ENCODE data around the gene ATP1A1. TPM values are rescaled to one million over a fixed set of nuclear protein-coding genes. Genes with fewer than 3 reads are reported as not detected.
A peak's percentile ranks its signal among the peaks of the same experiment; 100 is the strongest.

ATP1A1 gene
- total RNA-seq, 1 experiment from 2014 or later, result 116 TPM

- no peak for DNase-seq (ENCODE audit: low read depth)
- in situ Hi-C loops (cut with HindIII; ENCODE audit: low pct_unique_long_range_greater_than_20kb, low sequenced_read_pairs), result no loop called here
Measured at GRCh38 chr1:116338400-116338799, 34.6 kb upstream of the ATP1A1 start.

DNA sequence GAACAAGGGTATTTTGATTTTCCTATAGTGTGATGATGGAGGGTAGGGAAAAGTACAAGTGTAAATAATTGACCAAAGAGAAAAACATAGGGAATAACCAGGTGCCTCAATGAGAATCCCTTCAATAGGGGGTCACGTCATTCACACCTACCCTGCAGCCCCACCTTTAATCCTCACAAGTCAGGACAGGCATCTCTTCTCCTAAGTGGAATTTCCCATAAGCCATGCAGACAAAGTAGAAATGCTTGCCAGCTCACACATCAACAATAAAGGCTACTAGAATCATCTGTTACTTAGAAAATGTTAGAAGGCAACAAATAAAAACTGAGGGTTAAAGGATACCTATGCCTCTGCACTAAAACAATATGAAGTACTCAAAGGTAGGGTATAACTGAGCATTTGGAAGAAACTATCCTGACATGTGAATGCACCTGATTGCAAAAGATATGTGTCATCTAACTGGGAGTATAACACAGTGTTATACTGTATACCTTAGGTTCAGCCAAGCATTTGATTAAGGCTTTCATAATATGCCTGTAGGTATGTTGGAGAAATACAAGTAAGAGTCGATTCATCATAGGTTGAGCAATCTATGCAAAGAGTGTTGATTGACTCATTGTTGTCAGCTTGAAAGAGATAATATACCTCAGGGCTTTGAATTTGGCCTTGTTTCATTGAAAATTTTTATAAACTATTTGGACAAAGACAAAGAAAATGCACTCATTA, 32.4 kb upstream of the ATP1A1 start:
- in situ Hi-C loops (cut with HindIII; ENCODE audit: low pct_unique_long_range_greater_than_20kb, low sequenced_read_pairs), result no loop called here
- DNase-seq (ENCODE audit: low read depth), result peak; percentile 6

GRCh38 chr1:116343019-116343418, 30.0 kb upstream of the ATP1A1 start:
- DNase-seq (ENCODE audit: low read depth), result no peak
- in situ Hi-C loops (cut with HindIII; ENCODE audit: low pct_unique_long_range_greater_than_20kb, low sequenced_read_pairs), result no loop called here

DNA sequence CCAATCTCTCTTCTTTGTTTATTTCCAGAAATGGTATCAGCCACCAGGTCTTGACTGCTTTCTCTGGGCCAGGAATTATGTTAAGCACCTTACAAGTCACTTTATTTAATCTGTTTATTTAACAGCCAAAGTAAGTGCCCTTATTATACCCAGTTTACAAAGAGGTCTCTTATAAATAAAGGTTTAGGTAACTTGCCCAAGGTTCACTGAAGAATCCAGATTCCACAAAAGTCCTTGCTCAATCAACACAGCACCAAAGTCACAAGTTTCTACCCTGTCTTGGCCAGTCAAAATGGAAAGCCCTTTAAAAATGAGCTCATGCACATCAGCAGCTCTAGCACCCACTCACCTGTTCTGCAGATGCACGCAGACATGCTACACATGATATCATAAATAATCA, 28.0 kb upstream of the ATP1A1 start:
- no peak for DNase-seq (ENCODE audit: low read depth)
- in situ Hi-C loops (cut with HindIII; ENCODE audit: low pct_unique_long_range_greater_than_20kb, low sequenced_read_pairs), result no loop called here

DNA sequence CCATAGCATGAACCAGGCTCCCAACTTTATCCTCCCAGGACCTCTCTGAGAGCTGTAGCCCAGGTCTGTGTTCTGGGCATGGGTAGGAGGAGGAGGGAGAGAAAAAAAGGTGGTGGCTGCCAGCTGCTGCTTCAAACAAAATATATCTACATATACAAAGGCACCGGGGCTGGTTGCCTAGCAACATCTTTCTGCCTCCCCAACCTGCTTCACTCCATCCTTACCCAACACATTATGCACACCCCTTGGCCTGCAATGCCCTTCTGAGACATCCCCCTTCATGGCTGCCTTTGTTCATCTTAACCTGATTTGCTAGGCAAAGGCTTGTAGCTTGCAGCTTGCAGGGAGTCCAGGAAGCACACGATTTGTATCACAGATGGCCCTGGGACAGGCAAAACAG, 27.2 kb upstream of the ATP1A1 start:
- DNase-seq (ENCODE audit: low read depth), result no peak
- in situ Hi-C loops (cut with HindIII; ENCODE audit: low pct_unique_long_range_greater_than_20kb, low sequenced_read_pairs), result no loop called here

- DNase-seq (ENCODE audit: low read depth), result no peak
- in situ Hi-C loops (cut with HindIII; ENCODE audit: low pct_unique_long_range_greater_than_20kb, low sequenced_read_pairs), result no loop called here
Measured at GRCh38 chr1:116346943-116347673, 25.9 kb upstream of the ATP1A1 start.

- no peak for DNase-seq (ENCODE audit: low read depth)
- in situ Hi-C loops (cut with HindIII; ENCODE audit: low pct_unique_long_range_greater_than_20kb, low sequenced_read_pairs), result no loop called here
Measured at GRCh38 chr1:116347696-116348095, 25.3 kb upstream of the ATP1A1 start.

DNA sequence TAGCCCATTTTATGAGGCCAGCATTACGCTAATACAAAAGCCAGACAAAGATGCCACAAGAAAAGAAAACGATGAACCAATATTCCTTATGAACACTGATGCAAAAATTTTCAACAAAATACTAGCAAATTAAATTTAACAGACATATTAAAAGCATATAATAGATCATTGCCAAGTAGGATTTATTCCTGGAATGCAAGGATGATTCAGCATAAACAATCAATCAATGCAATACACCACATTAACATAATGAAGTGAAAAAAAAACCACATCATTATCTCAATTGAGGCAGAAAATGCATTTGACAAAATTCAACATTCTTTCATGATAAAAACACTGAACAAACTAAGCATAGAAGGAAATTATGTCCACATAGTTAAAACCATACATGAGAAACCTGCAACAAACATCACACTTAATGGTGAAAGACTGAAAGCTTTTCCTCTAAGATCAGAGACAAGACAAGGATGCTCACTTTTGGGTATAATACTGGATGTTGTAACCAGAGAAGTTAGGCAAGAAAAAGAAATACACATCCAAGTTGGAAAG, 22.9 kb upstream of the ATP1A1 start:
- DNase-seq (ENCODE audit: low read depth), result no peak
- in situ Hi-C loops (cut with HindIII; ENCODE audit: low pct_unique_long_range_greater_than_20kb, low sequenced_read_pairs), result no loop called here

GRCh38 chr1:116351914-116352313, 21.1 kb upstream of the ATP1A1 start:
- DNase-seq (ENCODE audit: low read depth), result no peak
- in situ Hi-C loops (cut with HindIII; ENCODE audit: low pct_unique_long_range_greater_than_20kb, low sequenced_read_pairs), result no loop called here

GRCh38 chr1:116352349-116352813, 20.7 kb upstream of the ATP1A1 start:
- in situ Hi-C loops (cut with HindIII; ENCODE audit: low pct_unique_long_range_greater_than_20kb, low sequenced_read_pairs), result no loop called here
- DNase-seq (ENCODE audit: low read depth), result no peak

DNA sequence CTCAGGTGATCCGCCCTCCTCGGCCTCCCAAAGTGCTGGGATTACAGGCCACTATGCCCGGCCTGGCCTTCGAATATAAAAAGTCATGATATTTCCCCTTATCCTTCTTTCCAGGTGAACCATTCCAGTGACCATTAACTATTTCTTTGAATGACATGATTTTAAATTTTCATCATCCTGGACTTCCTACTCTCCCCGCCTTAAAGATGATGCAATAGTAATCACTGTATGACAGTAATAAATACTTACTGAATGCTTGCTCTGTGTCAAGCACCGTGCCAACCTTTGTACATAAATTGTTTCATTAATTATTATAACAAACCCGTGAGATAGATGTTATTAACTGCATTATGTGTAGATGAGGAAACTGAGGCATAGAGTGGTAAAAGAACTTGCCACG, 19.9 kb upstream of the ATP1A1 start:
- DNase-seq (ENCODE audit: low read depth), result no peak
- in situ Hi-C loops (cut with HindIII; ENCODE audit: low pct_unique_long_range_greater_than_20kb, low sequenced_read_pairs), result no loop called here

DNA sequence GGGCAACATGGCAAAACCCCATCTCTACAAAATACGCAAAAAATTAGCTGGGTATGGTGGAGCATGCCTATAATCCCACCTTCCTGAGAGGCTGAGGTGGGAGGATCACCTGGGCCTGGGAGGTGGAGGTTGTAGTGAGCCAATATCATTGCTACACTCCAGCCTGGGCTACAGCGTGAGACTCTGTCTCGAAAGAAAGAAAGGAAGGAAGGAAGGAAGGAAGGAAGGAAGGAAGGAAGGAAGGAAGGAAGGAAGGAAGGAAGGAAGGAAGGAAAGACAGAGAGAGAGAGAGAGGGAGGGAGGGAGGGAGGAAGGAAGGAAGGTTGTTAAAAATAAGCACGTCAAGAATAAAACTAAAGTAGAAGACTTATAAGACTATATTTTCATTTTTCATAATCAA, 17.0 kb upstream of the ATP1A1 start:
- DNase-seq (ENCODE audit: low read depth), result no peak
- in situ Hi-C loops (cut with HindIII; ENCODE audit: low pct_unique_long_range_greater_than_20kb, low sequenced_read_pairs), result no loop called here

- no peak for DNase-seq (ENCODE audit: low read depth)
- in situ Hi-C loops (cut with HindIII; ENCODE audit: low pct_unique_long_range_greater_than_20kb, low sequenced_read_pairs), result no loop called here
Measured at GRCh38 chr1:116356673-116357072, 16.4 kb upstream of the ATP1A1 start.

DNA sequence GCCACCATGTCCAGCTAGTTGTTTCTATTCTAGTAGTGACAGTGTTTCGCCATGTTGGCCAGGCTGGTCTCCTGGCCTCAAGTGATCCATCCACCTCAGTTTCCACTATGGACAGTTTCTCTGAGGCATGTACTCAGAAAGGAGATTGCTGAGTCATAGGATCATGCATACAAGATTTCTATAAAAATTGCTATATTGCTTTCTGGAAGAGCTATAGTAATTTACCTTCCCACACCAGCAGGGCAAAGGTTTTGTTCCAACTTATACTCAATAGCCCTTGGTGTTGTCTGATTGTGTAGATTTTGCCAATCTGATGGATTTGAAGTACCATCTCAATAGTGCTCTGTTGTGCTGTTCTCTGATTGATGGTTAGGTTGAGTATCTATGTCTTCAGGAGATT, 15.6 kb upstream of the ATP1A1 start:
- in situ Hi-C loops (cut with HindIII; ENCODE audit: low pct_unique_long_range_greater_than_20kb, low sequenced_read_pairs), result no loop called here

GRCh38 chr1:116359060-116359830, 13.8 kb upstream of the ATP1A1 start:
- DNase-seq (ENCODE audit: low read depth), result no peak
- in situ Hi-C loops (cut with HindIII; ENCODE audit: low pct_unique_long_range_greater_than_20kb, low sequenced_read_pairs), result no loop called here

More for the DNA sequence above, 15.6 kb upstream of the ATP1A1 start:
- DNase-seq (ENCODE audit: low read depth), result no peak

GRCh38 chr1:116359871-116360270, 13.2 kb upstream of the ATP1A1 start:
- in situ Hi-C loops (cut with HindIII; ENCODE audit: low pct_unique_long_range_greater_than_20kb, low sequenced_read_pairs), result no loop called here
- DNase-seq (ENCODE audit: low read depth), result no peak

- in situ Hi-C loops (cut with HindIII; ENCODE audit: low pct_unique_long_range_greater_than_20kb, low sequenced_read_pairs), result no loop called here
- DNase-seq (ENCODE audit: low read depth), result no peak
Measured at GRCh38 chr1:116360429-116361173, 12.4 kb upstream of the ATP1A1 start.

DNA sequence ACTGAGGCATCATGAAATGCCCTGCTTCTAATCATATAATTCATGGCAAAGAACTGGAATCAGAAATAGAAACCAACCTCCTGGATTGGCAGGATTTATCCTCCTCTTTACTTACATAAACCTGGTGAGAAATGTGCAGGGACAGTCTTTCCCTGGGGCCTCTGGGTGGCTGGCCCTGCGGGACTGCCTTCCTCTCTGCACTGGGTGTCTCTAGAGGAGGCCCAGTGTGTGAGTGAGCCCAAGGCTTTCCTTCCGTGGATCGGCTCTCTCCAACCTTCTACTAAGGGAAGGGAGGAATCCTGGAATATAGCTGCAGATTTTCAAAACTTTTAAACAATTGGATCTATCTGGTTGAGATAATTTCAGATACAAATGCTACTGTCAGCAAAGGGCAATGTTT, 11.4 kb upstream of the ATP1A1 start:
- DNase-seq (ENCODE audit: low read depth), result no peak
- in situ Hi-C loops (cut with HindIII; ENCODE audit: low pct_unique_long_range_greater_than_20kb, low sequenced_read_pairs), result no loop called here

Measured in Caki2 (cell line).